HG03039 (cell line): ENCODE results near the gene HOXB8.

Source experiments
- ATAC-seq: cut with Tn5 transposase; IDR thresholded peaks from one replicate; pipeline ENCODE4 v1.9.1; 2021; ENCODE audit warnings: mild to moderate bottlenecking, moderate library complexity; ENCODE audit not compliant: unreplicated experiment

The HOXB8 gene

GRCh38 chr17:48615047-48615962 lies at the start of gene HOXB8:
Gene HOXB8 (minus strand): TSS chr17:48615292. CDS start chr17:48614704, 588 bp downstream.
- ATAC-seq, result no peak

GRCh38 chr17:48663134-48663924 lies 48.2 kb upstream of the HOXB8 start:
- ATAC-seq, result no peak

- no peak for ATAC-seq
These were observed 40.8 kb upstream of the HOXB8 start for GRCh38 chr17:48655913-48656312.

- no peak for ATAC-seq
These were observed 34.6 kb upstream of the HOXB8 start for GRCh38 chr17:48649741-48650140.

GRCh38 chr17:48647963-48648245 lies 32.8 kb upstream of the HOXB8 start:
- no peak for ATAC-seq

- no peak for ATAC-seq
These were observed 32.2 kb upstream of the HOXB8 start for GRCh38 chr17:48647103-48647962.

GRCh38 chr17:48646183-48647102 lies 31.4 kb upstream of the HOXB8 start:
- no peak for ATAC-seq

- ATAC-seq, result no peak
These were observed 30.6 kb upstream of the HOXB8 start for GRCh38 chr17:48645639-48646182.

GRCh38 chr17:48644910-48645557 lies 29.9 kb upstream of the HOXB8 start:
- ATAC-seq, result no peak

GRCh38 chr17:48644159-48644558 lies 29.1 kb upstream of the HOXB8 start:
- no peak for ATAC-seq

- no peak for ATAC-seq
These were observed 28.6 kb upstream of the HOXB8 start for GRCh38 chr17:48643697-48644012.

GRCh38 chr17:48642843-48643696 lies 28.0 kb upstream of the HOXB8 start:
- no peak for ATAC-seq

- no peak for ATAC-seq
These were observed 27.2 kb upstream of the HOXB8 start for GRCh38 chr17:48642059-48642842.

- no peak for ATAC-seq
These were observed 26.5 kb upstream of the HOXB8 start for GRCh38 chr17:48641541-48642058.

- ATAC-seq, result no peak
These were observed 25.7 kb upstream of the HOXB8 start for GRCh38 chr17:48640858-48641180.

GRCh38 chr17:48639982-48640857 lies 25.1 kb upstream of the HOXB8 start:
- ATAC-seq, result no peak

GRCh38 chr17:48639136-48639535 lies 24.0 kb upstream of the HOXB8 start:
- no peak for ATAC-seq
